Right lobe of liver (tissue), 6 donors: ENCODE results near the gene TMPRSS15. TPM values are rescaled to one million over a fixed set of nuclear protein-coding genes. Genes with fewer than 3 reads are reported as not detected.

Source experiments
- ATAC-seq, 4 donors: fragments of 200-7000 bp; cut with Tn5 transposase; one replicate each; pipeline ENCODE4 v1.9.1; 2020; ENCODE audit warnings: mild to moderate bottlenecking in 4 of 4, moderate library complexity in 4 of 4
- DNase-seq, 3 donors: peaks; one replicate each; pipeline ENCODE4 v3.0.0-alpha.2; 2020
- H3K27ac ChIP-seq, 3 donors: fragments of 200-600 bp; one replicate each; pipeline ENCODE4 v1.8.0; 2022
- H3K27me3 ChIP-seq, 2 donors: fragments of 200-600 bp; one replicate each; pipeline ENCODE4 v1.8.0; 2022
- H3K36me3 ChIP-seq, 4 donors: fragments of 200-600 bp; sonication (generic) in 1 of 4; one replicate each; pipeline versions ENCODE4 v1.5.1 to v1.8.0; 2017 to 2022; ENCODE audit warnings: control low read depth in 1 of 4
- H3K4me1 ChIP-seq, 4 donors: fragments of 200-600 bp; sonication (generic) in 1 of 4; one replicate each; pipeline versions ENCODE4 v1.5.1 to v1.8.0; 2017 to 2022; ENCODE audit warnings: control low read depth in 1 of 4
- H3K4me3 ChIP-seq, 3 donors: fragments of 200-600 bp; one replicate each; pipeline ENCODE4 v1.8.0; 2022
- H3K9me3 ChIP-seq, 4 donors: fragments of 200-600 bp; sonication (generic) in 1 of 4; one replicate each; pipeline versions ENCODE4 v1.5.1 to v1.8.0; 2017 to 2022; ENCODE audit warnings: control low read depth in 1 of 4
- CTCF ChIP-seq, 4 donors: fragments of 200-600 bp in 3 of 4; fragments of 450-650 bp in 1 of 4; IDR thresholded peaks; one replicate each; pipeline versions ENCODE4 v1.5.1 to v1.8.0; 2016 to 2022; ENCODE audit warnings: antibody characterized with exemption in 4 of 4, mild to moderate bottlenecking in 2 of 4
- POLR2A ChIP-seq: fragments of 450-650 bp; IDR thresholded peaks from one replicate; pipeline ENCODE4 v1.6.1; 2017; ENCODE audit warnings: antibody characterized with exemption, mild to moderate bottlenecking
- WGBS: methylation state at CpG from one replicate; pipeline ENCODE4 v1.1.6; 2018; ENCODE audit warnings: low coverage, low lambda C conversion rate; ENCODE audit not compliant: insufficient coverage; ENCODE audit errors: missing lambda C conversion rate; 5-methylcytosine and 5-hydroxymethylcytosine counted together
- intact Hi-C, 2 donors: fragments of 100-400 bp; cut with DNase I; formaldehyde crosslinking; loops; one replicate each; pipeline versions ENCODE4 v1.11.2 to v1.14.1; 2022
- total RNA-seq, 6 experiments: library from RNA; depleted of rRNA in 2 of 6; stranded (reverse); fragments of >200 nt in 2 of 6; fragmentation: NEBNext Ultra II Directional in 3 of 6; extraction: Animal tissue kit (Norgen Biotek cat#: 25700) in 3 of 6; gene quantifications; one replicate each; pipeline versions ENCODE4 v1.1.0 to v1.2.4, GENCODE V29; 2016 to 2023
- donor health status: DM: no; HTN: yes; CAD: no.
- donor health status: DM: no; HTN: no; CAD: no.
- donor health status: DM: no; HTN: no; CAD: no.
- donor health status: DM: no; HTN: yes; CAD: no.
- donor health status: DM: no; HTN: yes; CAD: no.

Gene TMPRSS15
- total RNA-seq, 6 experiments from 2014 or later: not detected

DNA sequence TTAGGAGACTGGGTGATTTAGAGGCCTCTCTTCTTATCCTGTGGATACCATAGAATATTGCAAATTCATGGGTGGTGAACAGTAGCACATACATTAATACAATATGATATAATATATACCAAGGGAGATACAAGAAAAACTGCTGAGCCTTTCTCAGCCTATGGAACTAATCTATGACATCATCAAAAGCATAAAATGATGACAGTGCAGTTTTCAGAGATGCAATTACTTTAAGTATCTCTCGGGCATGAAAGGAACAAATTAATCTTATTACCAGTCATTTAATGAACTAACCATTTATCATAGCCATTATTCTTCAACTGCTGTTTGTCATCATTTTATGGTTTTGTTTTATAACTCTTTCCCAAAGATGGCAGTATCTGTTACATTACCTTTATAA is 155.4 kb downstream of the TMPRSS15 start:
- 67% methylated on average over 1 of the region's 1 CpG for WGBS
- intact Hi-C loops: no loop called here
- H3K27ac ChIP-seq: no peak overlapping the region
- no peaks in the 10 kb centered on the region for H3K9me3 ChIP-seq
- H3K4me1 ChIP-seq: peaks cover 0 to 6% (median 0%) of the 10 kb centered on the region in 4 donors
- H3K4me3 ChIP-seq: no peak overlapping the region
- ATAC-seq (no peak), DNase-seq (no peak)
- H3K27me3 ChIP-seq: no peaks in the 10 kb centered on the region
- TF ChIP-seq POLR2A (no peak), CTCF (IDR thresholded peaks at IDR 0.05) (no peak)
- no peaks in the 10 kb centered on the region for H3K36me3 ChIP-seq

- Histone ChIP-seq H3K27me3 (no peaks in the 10 kb centered on the region), H3K9me3 (no peaks in the 10 kb centered on the region), H3K27ac (no peak overlapping the region), H3K36me3 (no peaks in the 10 kb centered on the region), H3K4me1 (peaks cover 0 to 6% (median 0%) of the 10 kb centered on the region in 4 donors), H3K4me3 (peak overlapping the region in 1 of 3 donors; percentile 21)
- no peak for TF ChIP-seq CTCF (IDR thresholded peaks at IDR 0.05)
- no peak for TF ChIP-seq POLR2A
- peak in 1 of 3 donors; percentile 46 for DNase-seq
- WGBS: 4% methylated on average over 5 of the region's 22 CpGs
- intact Hi-C loops: no loop called here
- ATAC-seq: peak; percentile 12 to 56 (median 28)
Measured at GRCh38 chr21:18245464-18245967, 158.1 kb downstream of the TMPRSS15 start.

DNA sequence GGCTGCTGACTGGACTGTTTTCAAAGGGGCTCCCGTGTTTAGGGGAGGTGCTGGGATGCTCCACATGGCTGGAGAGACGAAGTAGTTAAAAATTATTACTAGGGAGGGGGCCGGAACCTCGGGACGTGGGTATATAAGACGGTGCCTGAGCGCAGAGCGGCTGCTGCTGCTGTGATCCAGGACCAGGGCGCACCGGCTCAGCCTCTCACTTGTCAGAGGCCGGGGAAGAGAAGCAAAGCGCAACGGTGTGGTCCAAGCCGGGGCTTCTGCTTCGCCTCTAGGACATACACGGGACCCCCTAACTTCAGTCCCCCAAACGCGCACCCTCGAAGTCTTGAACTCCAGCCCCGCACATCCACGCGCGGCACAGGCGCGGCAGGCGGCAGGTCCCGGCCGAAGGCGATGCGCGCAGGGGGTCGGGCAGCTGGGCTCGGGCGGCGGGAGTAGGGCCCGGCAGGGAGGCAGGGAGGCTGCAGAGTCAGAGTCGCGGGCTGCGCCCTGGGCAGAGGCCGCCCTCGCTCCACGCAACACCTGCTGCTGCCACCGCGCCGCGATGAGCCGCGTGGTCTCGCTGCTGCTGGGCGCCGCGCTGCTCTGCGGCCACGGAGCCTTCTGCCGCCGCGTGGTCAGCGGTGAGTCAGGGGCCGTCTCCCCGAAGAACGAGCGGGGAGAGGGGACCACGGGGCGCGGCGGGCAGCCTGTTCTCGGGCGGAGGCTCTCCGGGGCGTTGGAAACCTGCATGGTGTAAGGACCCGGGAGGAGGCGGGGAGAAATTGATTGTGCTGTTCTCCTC is 158.7 kb downstream of the TMPRSS15 start, which contains the start of gene CHODL:
Gene CHODL, plus strand, starts transcription at position 163 of the 793 bp plus-strand sequence. Its CDS starts 391 bp downstream, at position 554.
- peaks cover 0 to 6% (median 0%) of the 10 kb centered on the region in 4 donors for H3K4me1 ChIP-seq
- ATAC-seq: peak in 2 of 4 donors; percentile 22 to 25

GRCh38 chr21:18235545-18235944 is 168.0 kb downstream of the TMPRSS15 start:
- ATAC-seq: no peak
- WGBS: 36% methylated on average over 1 of the region's 1 CpG
- H3K36me3 ChIP-seq: no peaks in the 10 kb centered on the region
- H3K9me3 ChIP-seq: no peaks in the 10 kb centered on the region
- no peak overlapping the region for H3K27ac ChIP-seq
- H3K4me3 ChIP-seq: no peak overlapping the region
- H3K27me3 ChIP-seq: no peaks in the 10 kb centered on the region
- intact Hi-C loops: no loop called here
- DNase-seq: no peak
- no peaks in the 10 kb centered on the region for H3K4me1 ChIP-seq
- TF ChIP-seq POLR2A (no peak), CTCF (IDR thresholded peaks at IDR 0.05) (no peak)

More for the DNA sequence above, 158.7 kb downstream of the TMPRSS15 start, which contains the start of gene CHODL:
- no peak for TF ChIP-seq POLR2A
- TF ChIP-seq CTCF (IDR thresholded peaks at IDR 0.05): no peak
- Histone ChIP-seq H3K27ac (no peak within 1 kb of the TSS), H3K9me3 (no peaks in the 10 kb centered on the region), H3K27me3 (no peaks in the 10 kb centered on the region), H3K36me3 (no peaks in the 10 kb centered on the region), H3K4me3 (peak within 1 kb of the TSS in 1 of 3 donors; percentile 21)
- intact Hi-C loops: no loop called here
- WGBS: under 1% methylated on average over 22 of the region's 72 CpGs
- peak in 1 of 3 donors; percentile 51 for DNase-seq
